Subcutaneous adipose tissue (tissue), 4 donors: ENCODE data around the gene CSNK2A2. TPM values are rescaled to one million over a fixed set of nuclear protein-coding genes. Genes with fewer than 3 reads are reported as not detected.

Source experiments
- CTCF ChIP-seq: fragments of 450-650 bp; IDR thresholded peaks from one replicate; pipeline ENCODE4 v1.5.1; 2016; ENCODE audit warnings: low read depth, mild to moderate bottlenecking, control low read depth, antibody characterized with exemption, moderate library complexity
- total RNA-seq, 4 donors: library from RNA; depleted of rRNA; stranded (reverse); fragments of >200 nt; gene quantifications; one replicate each; pipeline ENCODE4 v1.1.0, GENCODE V29; 2016

The CSNK2A2 gene
- total RNA-seq, 4 donors from 2014 or later = 49.3 to 62.2 (median 55.0) TPM

GRCh38 chr16:58126451-58126961, 71.4 kb downstream of the CSNK2A2 start:
- TF ChIP-seq CTCF = no peak

GRCh38 chr16:58125781-58126335, 72.0 kb downstream of the CSNK2A2 start:
- TF ChIP-seq CTCF = no peak

GRCh38 chr16:58125041-58125440, 72.9 kb downstream of the CSNK2A2 start:
- no peak for TF ChIP-seq CTCF

- TF ChIP-seq CTCF = no peak
These were observed 73.3 kb downstream of the CSNK2A2 start for GRCh38 chr16:58124601-58124915.

GRCh38 chr16:58123896-58124600, 73.9 kb downstream of the CSNK2A2 start:
- TF ChIP-seq CTCF = no peak

GRCh38 chr16:58121132-58121531, 76.8 kb downstream of the CSNK2A2 start:
- no peak for TF ChIP-seq CTCF

GRCh38 chr16:58120234-58120633, 77.7 kb downstream of the CSNK2A2 start:
- TF ChIP-seq CTCF = no peak
